SIG-M5 treated with dmso at 0.1 percent for 504 hours (cell line): ENCODE data around the gene CX3CR1.

Experiments used
- DNase-seq: peaks from one replicate; lab custom pipeline; 2025; ENCODE audit not compliant: unreplicated experiment; lab: John Stamatoyannopoulos, UW

The CX3CR1 gene

DNA sequence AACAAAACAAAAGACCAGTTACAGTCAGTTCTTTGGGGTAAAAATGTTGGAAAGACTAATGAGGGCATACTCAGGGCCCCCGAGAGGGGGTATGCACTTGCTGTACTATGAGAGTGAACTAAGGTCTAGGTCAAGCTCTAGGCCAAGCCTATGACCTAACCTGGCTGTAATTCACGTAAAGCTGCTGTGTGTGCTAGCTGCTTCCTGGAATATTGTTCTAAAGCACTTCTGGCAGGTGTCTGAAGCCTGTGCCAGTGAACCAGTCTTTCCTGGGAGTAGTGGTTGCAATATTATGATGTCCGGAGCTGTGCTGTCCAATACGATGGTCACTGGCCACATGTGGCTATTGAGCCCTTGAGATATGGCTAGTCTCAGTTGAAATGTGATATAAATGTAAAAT lies 13.1 kb upstream of the CX3CR1 start:
- no peak for DNase-seq

DNA sequence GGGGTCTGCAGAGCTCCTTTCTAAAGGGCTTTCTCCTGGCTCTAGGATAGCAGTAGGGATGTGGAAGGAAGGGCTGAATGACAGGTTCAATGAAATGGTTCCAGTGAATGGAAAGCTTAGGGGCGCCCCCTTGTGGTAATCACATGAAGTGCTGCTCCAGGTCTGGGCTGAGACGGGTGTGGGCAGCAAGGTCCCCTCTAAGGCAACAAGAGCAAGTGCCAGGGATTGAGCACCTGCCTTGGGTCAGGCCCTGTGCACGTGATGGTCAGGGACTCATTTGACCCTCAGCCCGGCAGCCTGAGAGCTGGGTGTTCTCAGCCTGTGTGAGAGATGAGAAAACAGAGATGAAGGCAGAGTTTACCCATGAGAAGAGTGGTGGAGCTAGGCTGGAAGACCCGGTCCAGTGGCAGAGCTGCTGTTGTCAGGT lies 12.1 kb upstream of the CX3CR1 start:
- DNase-seq: peak; percentile 67

DNA sequence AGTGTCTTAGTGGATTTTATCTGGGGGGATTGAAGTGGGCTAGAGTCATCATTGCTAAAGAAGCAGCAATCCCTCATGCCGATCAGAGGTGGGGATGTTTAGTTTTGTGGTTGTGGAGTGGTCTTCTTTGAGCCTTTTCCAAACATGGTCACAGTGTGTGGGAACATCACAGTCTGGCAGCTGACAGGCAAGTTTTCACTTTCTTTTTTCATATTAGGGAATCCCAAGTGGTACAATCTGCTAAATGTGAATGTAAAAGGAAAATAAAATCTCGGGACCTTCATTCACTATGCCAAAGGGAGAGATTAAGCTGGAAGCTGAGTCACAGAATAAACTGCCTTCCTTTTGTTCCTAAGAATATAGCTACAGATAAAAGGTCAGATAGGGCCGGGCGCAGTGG lies 10.4 kb upstream of the CX3CR1 start:
- DNase-seq: no peak

DNA sequence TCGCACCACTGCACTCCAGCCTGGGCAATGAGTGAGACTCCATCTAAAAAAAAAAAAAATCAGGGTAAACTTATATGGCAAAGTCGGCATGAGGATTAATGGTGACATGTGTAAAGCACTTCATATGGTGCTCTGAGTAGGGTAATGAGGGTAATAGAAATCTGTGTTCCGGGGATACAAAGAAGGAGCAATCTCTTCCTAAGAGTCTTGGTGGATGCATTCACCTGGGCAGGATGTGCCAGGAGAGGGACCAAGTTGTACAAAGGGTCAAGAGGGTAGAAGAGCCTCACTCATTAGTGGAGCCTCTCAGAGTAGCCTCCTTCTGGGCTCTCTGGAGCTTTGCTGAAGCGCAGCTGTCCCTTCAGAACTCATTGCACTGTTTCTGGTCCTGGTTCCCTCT lies 9.3 kb upstream of the CX3CR1 start:
- no peak for DNase-seq

DNA sequence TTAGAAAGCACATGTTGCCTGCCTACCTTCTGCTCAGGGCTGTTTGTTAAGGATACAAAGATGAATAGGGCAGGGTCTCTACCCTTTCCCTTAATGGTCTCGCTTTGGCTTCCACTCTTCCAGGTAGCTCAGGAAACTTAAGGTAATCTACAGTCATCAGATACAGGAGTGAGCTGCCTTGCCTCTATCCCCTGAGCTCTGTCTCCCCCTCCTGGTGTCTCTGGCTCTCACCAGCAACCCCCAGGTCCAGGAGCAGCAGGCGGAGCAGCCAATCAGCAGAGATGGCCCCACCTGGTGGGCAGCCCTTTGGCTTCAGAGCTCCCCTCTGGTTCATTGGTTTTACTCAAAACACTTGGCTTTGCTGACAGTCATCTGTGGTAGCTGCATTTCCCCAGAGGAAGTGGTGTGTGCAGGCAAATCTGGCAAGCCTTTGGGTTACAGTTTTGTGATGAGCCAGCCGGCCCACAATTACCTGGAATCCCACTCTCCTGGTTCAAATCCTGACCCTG lies 8.5 kb upstream of the CX3CR1 start:
- DNase-seq: peak; percentile 80

DNA sequence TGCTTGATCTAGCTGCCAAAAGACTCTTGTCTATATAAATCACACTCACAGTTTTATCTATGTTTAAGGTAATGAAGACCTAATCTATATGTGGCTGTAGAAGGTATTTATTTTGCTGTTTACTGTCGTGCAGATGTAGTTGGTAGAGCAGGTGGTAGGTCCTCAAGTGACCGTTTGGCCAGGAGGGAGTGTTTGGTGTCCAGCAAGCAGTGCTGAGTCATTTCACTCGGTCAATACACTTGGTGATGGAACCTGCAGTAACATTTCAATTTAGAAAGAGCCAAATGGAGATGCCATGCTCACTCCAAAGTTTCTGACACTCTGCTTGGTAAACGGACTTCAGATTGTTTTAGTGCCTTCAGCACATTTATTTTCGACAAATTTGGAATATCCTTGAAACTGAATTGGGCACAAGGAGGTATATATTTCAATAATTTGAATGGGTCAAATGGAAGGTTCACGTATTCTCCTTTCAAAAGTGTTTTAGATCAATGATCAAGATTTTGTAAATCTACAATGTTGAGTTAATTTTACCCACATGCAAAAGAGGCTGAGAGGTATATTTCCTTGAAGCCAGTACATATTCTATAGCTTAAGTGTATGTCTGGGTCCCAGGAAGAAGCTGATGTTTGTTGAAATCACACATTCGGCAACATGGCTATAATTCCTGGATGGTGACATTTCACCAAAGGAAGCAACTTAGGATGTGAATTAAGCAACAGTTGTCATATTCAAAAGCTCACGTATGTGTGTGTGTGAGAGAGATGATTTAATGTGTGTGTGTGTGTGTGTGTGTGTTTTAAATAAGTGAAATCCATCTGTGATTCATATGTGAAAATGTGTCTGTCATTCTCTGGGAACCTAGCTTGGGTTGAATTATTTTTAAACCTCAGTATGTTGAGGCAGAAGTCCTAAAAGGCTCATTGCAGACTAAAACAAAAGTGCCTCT lies 7.7 kb upstream of the CX3CR1 start:
- no peak for DNase-seq

DNA sequence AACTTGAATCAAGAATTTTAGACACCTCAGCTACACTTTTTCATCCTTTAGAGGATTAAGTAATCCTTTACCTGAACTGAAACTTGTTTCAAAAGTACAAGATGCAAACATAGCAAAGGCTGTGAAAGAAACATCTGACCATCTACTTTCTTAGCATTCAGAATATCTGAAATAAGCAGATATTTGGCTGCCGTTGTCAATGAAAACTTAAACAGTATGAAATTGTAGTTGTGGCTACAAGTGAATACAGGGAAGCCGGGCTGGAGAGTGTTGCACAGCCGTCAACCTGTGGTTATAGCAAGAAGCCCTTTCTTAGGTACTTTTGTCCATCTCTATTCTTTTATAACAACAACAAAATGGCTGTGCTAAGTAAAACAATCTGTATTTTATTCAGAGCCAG lies 6.9 kb upstream of the CX3CR1 start:
- DNase-seq: no peak

DNA sequence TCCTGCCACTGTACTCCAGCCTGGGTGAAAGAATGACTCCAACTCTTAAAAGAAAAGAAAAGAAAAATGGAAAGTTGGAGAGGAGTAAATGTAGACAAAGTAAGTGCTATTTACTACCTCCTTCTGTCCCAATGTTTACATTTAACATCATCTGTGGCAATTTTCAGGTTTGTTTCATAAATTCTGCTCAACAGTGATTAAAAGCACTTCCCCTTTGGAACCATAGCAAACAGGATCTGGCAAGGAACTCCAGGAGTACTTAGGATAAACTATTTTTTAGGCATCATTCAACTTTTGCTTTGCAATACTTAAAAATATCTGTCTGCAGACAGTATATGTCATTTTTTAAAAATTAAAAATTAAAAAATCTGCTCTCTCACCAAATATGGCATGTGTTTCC lies 5.5 kb upstream of the CX3CR1 start:
- DNase-seq: no peak

DNA sequence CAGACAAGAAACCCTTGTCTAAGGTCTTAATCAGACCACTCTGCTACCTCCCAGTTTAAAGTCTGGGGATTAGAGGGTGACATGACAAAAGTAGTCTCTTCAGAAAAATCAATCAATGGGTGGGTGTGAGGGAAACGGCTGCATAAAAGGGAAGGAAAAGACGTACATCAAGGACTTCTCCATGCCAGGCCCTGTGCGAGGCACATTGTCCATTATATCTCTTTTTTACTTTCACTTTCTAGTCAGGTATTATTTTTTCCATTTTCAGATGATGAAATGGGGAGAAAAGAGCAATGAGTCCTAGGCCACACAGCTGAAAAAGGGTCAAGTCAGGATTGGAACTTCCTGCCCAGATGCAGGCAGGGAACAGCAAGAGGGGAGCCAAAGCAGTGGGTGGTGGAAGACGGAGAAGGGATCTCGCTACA lies 4.6 kb upstream of the CX3CR1 start:
- no peak for DNase-seq

DNA sequence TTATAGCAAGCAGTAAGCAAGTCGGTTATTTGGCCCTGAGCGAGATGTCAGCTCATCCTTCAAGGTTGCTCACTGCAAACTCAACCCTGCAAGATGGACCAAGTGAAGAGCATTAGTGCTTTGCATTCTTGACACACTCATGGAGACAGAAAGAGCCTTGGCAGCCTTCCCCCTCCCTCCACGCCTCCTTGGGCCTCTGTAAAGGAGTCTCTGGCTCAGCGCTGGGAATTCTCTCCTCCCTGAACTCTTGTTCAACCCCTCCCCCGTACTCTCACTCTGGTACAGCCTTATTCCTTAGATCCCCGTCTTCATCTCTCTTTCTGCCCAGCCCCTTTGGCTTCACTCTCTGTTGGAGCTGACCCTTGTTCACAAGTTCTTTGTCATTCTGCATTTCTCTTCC lies 2.2 kb upstream of the CX3CR1 start:
- DNase-seq: no peak

DNA sequence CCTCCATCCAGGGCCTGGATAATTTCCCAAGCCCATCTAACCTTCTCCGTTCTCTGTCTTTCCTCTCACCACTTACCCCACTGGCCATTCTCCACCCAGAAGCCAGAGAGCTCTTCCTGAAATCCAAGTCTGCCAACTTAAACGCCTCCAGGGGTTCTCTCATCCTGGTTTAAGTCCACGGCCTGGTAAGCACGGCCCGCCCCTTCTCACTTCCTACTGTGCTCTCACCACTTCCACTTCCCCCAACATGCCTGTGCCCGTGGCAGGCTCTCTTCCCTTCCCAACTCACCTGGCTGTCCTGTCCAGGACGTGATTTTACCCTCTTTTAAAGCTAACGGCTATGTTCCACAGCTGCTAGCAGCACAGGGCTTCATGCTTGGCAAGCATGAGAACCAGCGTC lies 1.7 kb upstream of the CX3CR1 start:
- DNase-seq: no peak

DNA sequence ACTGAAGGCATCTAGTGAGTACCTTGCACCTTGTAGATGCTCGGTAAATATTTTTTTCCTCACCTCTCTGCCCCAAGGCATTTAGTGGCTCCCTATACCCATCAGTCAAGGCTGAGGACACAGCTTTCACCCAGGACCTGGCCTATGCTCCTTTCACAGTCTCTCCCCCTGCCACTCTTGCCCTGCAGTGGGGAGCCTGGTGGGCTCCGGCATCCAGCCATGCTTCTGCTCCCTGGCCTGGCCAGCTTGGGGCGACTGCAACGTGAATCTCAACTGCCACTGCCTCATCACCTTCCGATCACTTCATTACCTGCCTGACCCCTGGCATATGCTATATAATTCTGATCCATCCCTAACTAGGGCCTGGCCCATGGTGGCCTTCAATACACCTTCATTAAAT lies 735 bp upstream of the CX3CR1 start:
- DNase-seq: no peak

DNA sequence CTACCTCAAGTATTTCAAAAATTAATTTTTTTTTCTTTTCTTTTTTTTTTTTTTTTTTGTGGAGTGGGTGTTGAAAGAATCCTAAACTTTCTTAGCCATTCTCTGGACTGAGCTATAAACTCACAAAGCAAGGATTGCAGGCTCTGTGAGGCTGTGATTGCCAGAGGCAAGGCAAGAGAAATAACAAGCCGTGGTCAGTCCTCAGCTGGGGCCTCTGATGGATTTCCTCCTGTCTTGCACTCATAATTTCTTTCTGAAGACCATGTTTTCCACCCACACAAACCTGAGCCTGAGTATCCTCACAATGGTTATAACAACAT lies 1.3 kb downstream of the CX3CR1 start:
- DNase-seq: no peak

DNA sequence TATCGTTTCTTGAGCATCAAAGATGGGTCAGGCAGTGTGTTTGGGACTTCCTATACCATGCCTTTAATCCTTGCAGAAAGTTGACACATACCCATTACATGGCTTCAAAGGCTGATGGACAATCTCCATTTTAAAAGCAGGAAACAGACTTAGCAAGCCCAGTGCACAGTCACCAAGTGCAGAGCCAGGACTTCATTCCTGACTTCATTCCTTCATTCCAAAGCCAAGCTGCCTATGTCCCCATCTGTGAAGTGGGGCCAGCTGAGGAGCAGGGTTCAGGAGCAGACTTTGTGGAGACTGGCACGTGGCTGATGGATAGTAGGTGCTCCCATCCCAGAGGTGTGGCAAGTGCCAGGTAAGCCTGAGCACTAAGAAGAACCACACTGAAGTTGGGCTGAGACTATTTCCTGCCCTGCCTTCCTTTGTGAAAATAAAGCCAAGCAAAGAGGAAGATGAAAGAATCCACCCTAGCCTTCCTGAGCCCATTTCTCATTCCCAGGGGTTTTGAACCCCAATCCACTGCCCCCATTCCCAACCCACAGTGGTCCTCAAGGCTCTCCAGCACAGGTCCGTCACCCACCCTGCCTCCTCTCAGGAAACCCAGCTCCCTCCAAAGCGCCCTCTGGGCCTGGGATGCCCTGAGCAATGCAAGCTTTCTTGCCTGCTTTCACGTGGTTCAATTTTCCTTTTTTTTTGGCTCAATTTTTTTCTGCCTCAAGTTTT lies 1.8 kb downstream of the CX3CR1 start:
- DNase-seq: no peak

DNA sequence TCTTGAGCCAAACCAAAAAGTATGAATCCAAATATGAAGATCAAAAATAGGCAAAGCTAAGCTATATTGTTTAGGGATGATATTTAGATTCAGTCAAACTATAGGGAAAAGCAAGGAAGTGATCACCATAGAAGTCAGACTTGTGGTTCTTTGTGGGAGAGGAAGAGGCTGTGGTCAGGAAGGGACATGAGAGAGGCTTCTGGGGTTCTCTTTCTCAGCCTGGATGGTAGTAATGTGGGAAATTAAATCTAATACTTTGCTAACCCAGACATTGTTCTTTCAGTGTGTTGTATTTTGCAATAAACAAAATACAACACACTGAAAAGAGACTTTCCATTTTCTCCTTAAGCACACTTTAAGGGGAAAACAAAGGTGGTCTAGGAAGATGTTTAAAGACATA lies 3.1 kb downstream of the CX3CR1 start:
- DNase-seq: no peak

DNA sequence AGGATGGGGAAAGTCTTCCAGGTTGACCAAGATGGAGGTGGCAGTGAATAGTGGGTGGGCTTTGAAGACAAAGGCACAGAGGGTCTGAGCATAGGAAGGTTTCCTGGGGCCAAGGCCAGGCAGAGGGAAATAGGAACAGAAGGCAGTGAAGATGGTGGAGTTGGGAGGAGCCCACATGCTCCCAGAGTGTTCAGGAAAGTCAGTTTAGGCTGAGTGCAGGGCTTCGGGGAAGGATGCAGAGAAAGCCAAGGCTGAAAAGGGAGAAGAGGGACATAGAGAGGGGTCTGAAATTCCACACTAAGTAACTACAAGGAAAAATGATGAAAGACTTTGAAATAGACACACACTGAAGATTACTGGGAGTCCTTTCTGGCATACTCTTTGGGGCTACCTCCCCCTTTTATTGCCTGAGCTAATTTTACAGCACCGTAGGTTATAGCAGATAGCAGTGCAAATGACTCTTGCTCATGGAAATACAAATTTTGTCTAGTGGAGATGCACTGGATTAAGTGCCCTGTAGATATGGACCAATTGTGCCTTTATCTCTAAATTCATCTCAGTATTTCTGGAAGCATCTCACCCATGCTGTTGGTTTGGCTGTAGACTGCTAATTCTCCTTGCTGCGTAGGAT lies 3.8 kb downstream of the CX3CR1 start:
- no peak for DNase-seq

DNA sequence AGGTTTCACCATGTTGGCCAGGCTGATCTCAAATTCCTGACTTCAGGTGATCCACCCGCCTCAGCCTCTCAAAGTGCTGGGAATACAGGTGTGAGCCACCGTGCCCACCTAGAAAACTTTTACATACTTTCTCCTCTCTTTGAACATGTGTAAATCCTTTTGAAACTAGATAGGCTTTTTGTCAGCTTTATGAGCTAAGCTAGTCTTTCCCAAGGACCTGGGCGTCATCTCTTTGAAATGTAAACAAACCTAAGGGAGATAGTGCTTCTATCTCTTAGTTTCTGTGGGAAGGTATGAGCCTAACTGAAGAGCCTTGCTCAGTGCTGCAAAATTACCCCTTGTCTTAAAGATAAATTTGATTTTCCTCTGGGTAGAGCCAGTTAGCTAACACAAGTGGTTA lies 4.8 kb downstream of the CX3CR1 start:
- DNase-seq: no peak

DNA sequence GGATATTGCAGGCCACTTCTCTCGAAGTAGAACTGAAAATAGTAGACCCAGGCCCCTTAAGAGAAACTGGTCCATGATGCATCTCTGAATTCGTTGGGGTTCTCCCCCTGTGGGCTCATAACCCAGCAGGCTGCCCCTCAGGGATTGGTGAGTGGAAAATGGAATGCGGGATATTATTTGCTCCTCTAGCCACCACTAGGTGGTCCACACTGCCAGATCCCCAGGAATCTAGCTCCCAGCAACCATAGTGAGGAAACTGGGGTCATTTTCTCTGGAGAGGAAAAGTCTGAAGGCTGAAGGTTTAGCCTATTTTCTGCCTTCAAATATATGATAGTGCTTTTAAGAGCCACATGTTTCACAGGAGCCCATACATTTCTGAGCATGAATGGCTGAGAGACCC lies 6.7 kb downstream of the CX3CR1 start:
- no peak for DNase-seq

DNA sequence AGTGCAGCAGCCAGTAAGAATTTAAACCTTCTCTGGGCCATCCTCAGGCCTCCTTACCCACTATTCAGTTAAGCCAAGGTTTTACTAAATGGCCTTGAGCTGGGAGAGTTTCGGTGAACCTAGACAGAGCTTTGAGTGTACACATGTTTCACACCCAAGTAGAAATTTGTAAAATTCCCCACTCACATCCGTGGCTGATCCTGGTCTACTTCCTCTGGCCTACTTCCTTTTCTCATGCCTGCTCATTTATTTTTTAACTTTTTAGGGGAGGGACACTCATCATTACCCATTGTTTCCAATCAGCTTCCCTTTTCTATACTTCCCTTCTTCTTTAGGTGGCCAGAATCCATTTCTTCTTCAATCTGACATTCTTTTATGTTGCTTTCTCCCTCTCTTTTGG lies 7.6 kb downstream of the CX3CR1 start:
- peak; percentile 82 for DNase-seq

DNA sequence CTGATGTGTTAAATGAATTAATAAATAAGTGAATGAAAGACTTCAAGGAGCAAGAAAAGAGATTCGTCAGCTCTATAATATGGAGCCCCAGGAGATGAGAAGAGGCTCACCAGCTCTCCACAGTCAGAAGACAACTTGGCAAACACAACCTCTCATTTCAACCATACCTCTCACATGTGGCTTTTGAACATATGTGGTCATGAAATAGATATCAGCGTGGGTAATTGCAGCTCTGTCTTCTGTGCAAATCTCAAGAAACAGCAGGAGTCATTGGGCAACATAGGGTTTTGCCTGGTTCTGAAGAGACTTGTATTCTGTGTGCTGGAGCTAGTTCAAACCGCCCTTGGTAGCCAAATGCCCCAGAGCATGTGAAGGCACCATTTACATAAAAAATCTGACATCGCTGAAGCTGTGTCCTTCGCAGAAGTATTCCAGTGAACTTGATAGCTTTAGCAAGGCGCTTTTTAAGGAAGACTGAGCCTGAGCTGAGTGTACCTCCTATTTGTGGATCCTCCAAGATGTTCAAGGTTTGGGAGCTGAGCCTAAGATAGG lies 8.4 kb downstream of the CX3CR1 start:
- DNase-seq: no peak

DNA sequence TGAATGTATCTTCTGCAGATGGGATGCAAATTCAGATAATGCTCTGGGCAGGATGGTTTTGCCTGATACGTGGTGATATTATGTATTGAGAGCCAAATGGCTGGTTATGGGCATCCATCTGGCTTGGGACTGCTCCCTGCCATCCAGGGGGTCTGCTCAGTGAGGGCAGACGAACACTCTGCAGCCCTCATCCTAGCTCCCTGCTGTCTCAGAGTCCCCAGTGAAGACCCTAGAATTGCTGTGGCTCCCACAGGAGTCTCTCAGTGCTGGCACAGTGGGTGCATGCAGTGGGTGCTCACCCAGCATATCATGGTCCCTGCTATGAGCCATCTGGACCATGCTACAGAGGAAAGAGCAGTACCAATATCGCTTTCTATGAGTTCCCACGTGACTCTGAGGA lies 10.3 kb downstream of the CX3CR1 start:
- DNase-seq: no peak

DNA sequence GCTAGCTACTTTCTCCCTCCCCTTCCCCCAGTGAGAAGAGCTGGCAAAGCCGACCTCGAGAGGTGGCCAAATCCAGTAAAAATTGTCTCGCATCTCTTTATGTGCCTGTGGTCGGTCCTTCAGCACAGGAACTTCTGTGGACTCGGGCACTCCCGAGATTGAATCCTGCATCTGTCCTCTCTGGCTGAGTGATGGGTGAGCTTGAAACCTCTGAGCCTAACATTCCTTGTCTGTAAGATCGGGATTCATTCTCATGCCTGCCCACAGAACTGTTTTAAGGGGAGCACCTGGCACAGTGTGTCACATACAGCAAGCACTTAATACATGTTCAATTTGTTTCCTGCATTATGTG lies 11.3 kb downstream of the CX3CR1 start:
- no peak for DNase-seq
